GM21515 (cell line): ENCODE measurements around the gene SIL1.
"Not testable (repeated sequence)": the region's sequence is repeated elsewhere in the genome, so short reads cannot be mapped to it uniquely, and the experiment has no call there.

ENCODE experiments used
- ATAC-seq: cut with Tn5 transposase; IDR thresholded peaks from one replicate; pipeline ENCODE4 v1.9.1; 2021; ENCODE audit not compliant: unreplicated experiment

SIL1 gene

GRCh38 chr5:139197710-139198669 lies at the start of gene SIL1:
Gene SIL1 (minus strand): TSS chr5:139198368. CDS start chr5:139127843, 70,525 bp downstream.
- ATAC-seq = peak; percentile 96

GRCh38 chr5:139246394-139246793 lies 48.2 kb upstream of the SIL1 start:
- no peak for ATAC-seq

DNA sequence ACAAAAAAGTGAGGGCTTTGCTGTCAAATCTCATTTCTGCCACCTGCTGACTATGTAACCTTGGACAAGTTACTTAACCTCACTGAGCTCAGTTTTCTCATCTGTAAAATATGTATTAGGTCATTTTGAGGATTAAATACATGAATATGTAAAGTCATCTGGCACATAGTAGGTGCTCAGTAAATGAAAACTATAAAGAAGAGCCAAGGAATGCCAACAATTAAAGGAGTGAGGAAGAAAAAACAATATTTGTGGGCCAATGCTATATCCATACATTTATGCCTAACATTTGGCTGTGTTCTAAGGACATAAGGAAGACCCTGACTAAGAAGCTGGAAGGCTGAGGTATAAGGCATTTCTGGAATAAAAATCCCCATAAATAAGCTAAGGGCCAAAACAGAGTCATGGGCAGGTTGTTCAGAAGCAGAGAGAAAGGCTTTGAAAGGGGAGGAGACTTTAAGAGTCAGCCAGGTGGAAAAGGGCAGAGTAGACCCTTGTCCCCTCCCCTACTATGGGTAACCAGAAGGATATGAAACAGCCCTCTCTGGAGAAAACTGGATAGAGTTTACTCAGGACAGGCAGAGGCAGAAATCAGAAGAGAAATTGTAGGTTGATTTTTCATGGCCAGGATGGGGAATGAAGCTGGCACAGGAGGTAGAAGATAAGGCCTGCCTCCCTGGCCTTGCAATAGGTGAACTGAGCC lies 47.6 kb upstream of the SIL1 start:
- no peak for ATAC-seq

DNA sequence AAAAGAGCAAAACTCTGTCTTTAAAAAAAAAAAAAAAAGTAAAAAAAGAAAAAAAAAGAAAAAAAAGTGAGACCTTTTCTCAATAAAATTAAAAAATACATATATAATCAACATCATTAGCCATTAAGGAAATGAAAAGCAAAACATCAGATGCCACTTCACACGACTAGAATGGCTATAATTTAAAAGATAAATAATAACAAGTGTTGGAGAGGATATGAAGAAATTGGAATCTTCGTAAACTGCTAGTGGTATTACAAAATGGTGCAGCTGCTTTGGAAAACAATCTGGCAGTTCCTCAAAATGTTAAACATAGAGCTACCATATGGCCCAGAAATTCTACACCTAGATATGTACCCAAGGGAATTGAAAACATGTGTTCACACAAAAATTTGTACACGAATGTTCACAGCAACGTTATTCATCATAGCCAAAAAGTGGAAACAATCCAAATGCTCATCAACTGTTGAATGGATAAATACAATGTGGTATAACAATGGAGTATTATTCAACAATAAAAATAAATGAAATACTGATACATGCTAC lies 45.3 kb upstream of the SIL1 start:
- no peak for ATAC-seq

DNA sequence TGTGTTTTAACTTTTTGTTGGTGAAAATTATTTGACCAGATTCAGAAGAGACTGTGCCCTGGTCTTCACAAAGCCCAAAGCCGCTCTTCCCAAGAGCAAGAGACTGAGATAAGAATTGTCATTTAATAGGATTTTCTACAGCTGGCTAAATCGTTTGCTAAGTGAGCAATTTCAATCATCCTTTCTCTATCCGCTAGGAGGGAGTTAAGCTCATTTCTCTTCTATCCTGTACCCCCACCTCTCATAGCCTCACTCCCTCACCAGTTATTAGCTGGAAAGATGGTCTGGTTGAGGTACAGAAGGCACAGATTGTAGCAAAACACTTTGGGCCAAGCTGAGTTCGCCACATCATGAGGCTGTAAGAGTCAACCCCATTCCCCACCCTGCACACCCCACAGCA lies 43.0 kb upstream of the SIL1 start:
- ATAC-seq = no peak

- no peak for ATAC-seq
Observed at GRCh38 chr5:139236479-139236878, 38.3 kb upstream of the SIL1 start.

DNA sequence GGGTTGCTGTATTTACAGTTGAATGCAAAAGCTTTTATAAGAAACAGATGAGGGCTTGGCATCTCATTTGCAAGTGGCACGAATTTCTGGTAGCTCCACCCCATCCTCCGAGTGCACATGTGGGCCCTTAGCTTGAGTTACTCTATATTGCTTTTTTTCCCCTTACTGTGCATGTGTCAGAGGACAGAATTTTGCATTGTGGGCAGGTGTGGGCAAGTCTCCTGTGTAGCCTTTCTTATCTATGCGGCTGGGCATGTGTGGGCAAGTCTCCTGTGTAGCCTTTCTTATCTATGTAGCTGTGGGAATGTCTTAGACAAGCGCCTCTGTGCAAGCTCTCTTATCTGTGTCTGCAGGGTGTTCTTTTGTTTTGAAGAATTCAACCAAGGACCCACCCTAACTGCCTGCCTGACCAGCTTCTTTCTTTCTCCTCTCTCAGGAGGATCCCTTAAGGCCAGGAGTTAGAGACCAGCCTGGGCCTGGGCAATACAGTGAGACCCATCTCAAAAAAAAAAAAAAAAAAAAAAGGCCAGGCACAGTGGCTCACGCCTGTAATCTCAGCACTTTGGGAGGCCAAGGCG lies 34.1 kb upstream of the SIL1 start:
- no peak for ATAC-seq

GRCh38 chr5:139228201-139228803 lies 30.1 kb upstream of the SIL1 start:
- ATAC-seq = no peak

GRCh38 chr5:139226131-139226530 lies 28.0 kb upstream of the SIL1 start:
- no peak for ATAC-seq

DNA sequence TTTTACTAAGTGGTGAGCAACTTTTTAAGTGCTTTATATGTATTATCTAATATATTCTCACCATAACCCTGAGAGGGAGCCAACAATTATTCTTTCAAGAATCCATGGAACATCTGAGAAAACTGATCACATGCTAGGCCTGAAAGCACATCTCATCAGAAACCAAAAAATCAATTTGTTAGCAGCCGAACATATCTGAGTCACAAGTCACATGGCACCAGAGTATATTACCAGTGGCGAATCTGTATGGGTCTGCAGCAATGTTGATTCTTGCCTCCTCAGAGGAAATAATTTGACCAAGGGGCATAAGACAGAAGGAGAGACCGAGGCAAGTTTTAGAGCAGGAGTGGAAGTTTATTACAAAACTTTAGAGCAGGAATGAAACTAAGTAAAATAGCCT lies 25.3 kb upstream of the SIL1 start:
- ATAC-seq = no peak

DNA sequence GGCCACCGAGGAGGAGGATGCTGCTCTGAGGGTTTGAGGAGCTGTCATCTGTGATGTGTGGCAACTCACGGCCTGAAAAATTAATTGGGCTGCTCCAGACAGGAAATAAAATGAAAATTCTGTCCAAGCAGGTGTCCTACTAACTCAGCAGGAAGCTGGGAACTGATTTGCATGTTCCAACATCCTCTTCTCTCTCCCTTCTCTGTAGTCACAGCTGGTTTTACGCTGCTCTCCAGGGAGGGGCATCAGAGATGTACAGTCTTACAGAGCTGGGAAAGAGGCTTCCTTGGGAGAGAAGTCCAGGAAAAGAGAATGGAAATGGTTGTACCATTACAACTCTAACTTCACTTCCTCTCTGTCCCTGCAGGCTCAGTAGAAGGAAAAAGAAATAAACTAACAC lies 24.2 kb upstream of the SIL1 start:
- ATAC-seq = no peak

DNA sequence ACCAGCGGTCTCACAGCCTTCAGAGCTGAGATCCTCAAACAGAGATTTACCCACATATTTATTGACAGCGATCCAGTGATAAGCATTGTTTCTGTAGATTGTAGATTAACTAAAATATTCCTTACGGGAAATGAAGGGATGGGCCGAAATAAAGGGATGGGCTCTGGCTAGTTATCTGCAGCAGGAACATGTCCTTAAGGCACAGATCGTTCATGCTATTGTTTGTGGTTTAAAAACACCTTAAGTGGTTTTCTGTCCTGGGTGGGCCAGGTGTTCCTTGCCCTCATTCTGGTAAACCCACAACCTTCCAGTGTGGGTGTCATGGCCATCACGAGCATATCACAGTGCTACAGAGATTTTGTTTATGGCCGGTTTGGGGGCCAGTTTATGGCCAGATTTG lies 19.9 kb upstream of the SIL1 start:
- not testable (repeated sequence) for ATAC-seq

- no peak for ATAC-seq
Observed at GRCh38 chr5:139215107-139215975, 17.2 kb upstream of the SIL1 start.

DNA sequence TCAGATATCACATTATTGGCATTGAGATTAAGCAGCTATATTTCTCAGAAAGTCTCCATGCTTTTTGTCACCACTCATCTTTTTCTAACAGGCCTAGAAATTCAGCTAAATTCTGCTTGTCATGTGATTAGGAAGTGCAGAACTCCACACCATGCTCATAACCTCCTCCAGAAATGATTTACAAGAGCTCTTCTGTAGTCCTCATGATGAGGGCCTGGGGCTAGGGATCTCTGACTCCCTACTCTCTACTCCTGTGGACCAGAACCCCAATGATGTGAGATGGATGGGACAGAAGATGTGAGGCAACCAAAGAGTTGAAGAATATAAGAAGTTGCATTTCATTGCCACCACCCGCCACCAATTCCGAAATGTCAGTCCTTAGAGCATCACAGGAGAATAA lies 16.5 kb upstream of the SIL1 start:
- ATAC-seq = no peak

DNA sequence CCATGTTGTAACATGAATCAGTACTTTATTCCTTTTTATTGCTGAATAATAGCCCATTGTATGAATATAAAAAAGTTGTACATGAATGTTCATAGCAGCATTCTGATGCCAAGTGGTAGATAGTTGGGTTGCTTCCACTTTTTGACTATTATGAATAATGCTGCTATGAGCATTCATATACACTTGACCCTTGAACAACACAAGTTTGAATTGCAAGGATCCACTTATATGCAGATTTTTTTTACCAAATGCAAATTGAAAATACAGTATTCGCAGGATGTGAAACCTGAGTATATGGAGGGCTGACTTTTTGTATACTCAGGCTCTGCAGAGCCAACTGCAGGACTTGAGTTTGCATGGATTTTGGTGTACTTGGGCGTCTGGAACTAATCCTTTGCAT lies 14.7 kb upstream of the SIL1 start:
- ATAC-seq = no peak

DNA sequence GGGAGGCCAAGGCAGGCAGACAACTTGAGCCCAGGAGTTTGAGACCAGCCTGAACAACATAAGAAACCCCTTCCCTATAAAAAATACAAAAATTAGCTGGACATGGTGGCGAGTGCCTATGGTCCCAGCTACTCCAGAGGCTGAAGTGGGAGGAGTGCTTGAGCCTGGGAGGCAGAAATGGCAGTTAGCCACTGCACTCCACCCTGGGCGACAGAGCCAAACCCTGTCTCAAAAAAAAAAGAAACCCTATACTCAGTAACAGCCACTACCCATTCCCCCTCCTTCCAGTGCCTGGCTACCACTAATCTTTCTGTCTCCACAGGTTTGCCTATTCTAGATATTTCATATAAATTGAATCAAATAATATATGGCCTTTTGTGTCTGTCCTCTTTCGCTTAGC lies 14.3 kb upstream of the SIL1 start:
- ATAC-seq = no peak

GRCh38 chr5:139210585-139210984 lies 12.4 kb upstream of the SIL1 start:
- no peak for ATAC-seq

GRCh38 chr5:139207297-139208000 lies 9.3 kb upstream of the SIL1 start:
- ATAC-seq = no peak

DNA sequence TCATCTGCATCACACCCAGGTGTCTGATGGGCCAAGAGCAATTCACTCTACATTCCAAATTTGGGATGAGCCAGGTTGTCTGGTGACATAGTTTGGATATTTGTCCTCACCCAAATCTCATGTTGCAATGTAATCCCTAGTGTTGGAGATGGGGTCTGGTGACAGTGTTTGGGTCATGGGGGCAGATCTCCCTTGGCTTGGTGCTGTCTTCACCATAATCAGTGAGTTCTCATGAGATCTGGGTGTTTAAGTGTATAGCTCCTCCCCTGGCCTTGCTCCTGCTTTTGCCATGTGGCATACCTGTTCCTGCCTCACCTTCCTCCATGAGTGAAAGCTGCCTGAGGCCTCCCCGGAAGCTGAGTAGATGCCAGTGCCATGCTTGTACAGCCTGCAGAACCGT lies 7.4 kb upstream of the SIL1 start:
- no peak for ATAC-seq

- no peak for ATAC-seq
Observed at GRCh38 chr5:139205124-139205523, 7.0 kb upstream of the SIL1 start.
